SK-N-MC (cell line): ENCODE results near the gene BCL2L13.
"Not testable (repeated sequence)": the region's sequence is repeated elsewhere in the genome, so short reads cannot be mapped to it uniquely, and the experiment has no call there.

Experiments used
- DNase-seq: peaks from one replicate; pipeline ENCODE4 v3.0.0-alpha.2; 2011; ENCODE audit warnings: low read depth, low spot score
- H3K27ac ChIP-seq: fragments of 200-600 bp; sonication (generic); 2 replicates; pipeline ENCODE4 v1.5.1; 2016; ENCODE audit warnings: mixed run types
- H3K36me3 ChIP-seq: fragments of 200-600 bp; sonication (generic); 2 replicates; pipeline ENCODE4 v1.6.1; 2017; ENCODE audit warnings: antibody characterized with exemption, low read length, mixed read lengths; ENCODE audit not compliant: insufficient read depth
- H3K4me3 ChIP-seq: fragments of 200-600 bp; sonication (generic); 2 replicates; pipeline ENCODE4 v1.5.1; 2016
- H3K9ac ChIP-seq: fragments of 200-600 bp; sonication (generic); 2 replicates; pipeline ENCODE4 v1.8.0; 2017; ENCODE audit warnings: mixed run types, mixed read lengths; ENCODE audit not compliant: insufficient read length
- H3K9me3 ChIP-seq: fragments of 200-600 bp; sonication (generic); 2 replicates; pipeline ENCODE4 v1.6.1; 2017; ENCODE audit warnings: low read depth, mild to moderate bottlenecking, antibody characterized with exemption, low read length, moderate library complexity, mixed read lengths
- EZH2 ChIP-seq: fragments of 200-600 bp; sonication (generic); IDR thresholded peaks from one replicate; pipeline ENCODE4 v1.6.1; 2017; ENCODE audit warnings: antibody characterized with exemption
- FOXP2 ChIP-seq: optimal IDR thresholded peaks from 2 replicates; pipeline ENCODE3; 2011; ENCODE audit warnings: mild to moderate bottlenecking, moderate library complexity; ENCODE audit not compliant: insufficient read depth; ENCODE audit errors: extremely low read length, control extremely low read depth
- POLR2AphosphoS5 ChIP-seq: IDR thresholded peaks from 2 replicates; pipeline ENCODE4 v1.6.1; 2012; ENCODE audit warnings: mild to moderate bottlenecking, low read depth, low read length, borderline replicate concordance

Gene BCL2L13

GRCh38 chr22:17629641-17630040, 8.9 kb upstream of the BCL2L13 start:
- no peak overlapping the region; the same call in 1 of the 2 replicates for H3K27ac ChIP-seq
- H3K9ac ChIP-seq: peak overlapping the region; percentile 93
- H3K9me3 ChIP-seq: no peaks in the 10 kb centered on the region
- no peak for DNase-seq
- peak overlapping the region; percentile 99 for H3K4me3 ChIP-seq
- TF ChIP-seq EZH2: no peak
- no peak for TF ChIP-seq FOXP2
- TF ChIP-seq POLR2AphosphoS5: no peak
- H3K36me3 ChIP-seq: peaks cover 4% of the 10 kb centered on the region

GRCh38 chr22:17631076-17631565, 7.4 kb upstream of the BCL2L13 start:
- no peaks in the 10 kb centered on the region for H3K36me3 ChIP-seq
- no peaks in the 10 kb centered on the region for H3K9me3 ChIP-seq
- no peak overlapping the region for H3K9ac ChIP-seq
- H3K4me3 ChIP-seq: no peak overlapping the region
- TF ChIP-seq EZH2: no peak
- TF ChIP-seq FOXP2: no peak
- TF ChIP-seq POLR2AphosphoS5: no peak
- DNase-seq: no peak
- H3K27ac ChIP-seq: no peak overlapping the region

- no peak for DNase-seq
- no peaks in the 10 kb centered on the region for H3K9me3 ChIP-seq
- TF ChIP-seq FOXP2 (no peak), EZH2 (no peak), POLR2AphosphoS5 (no peak)
- peak overlapping the region; percentile 66; the same call in 1 of the 2 replicates for H3K27ac ChIP-seq
- H3K36me3 ChIP-seq: no peaks in the 10 kb centered on the region
- peak overlapping the region; percentile 48 for H3K9ac ChIP-seq
- H3K4me3 ChIP-seq: no peak overlapping the region
Measured at GRCh38 chr22:17633217-17633997, 5.2 kb upstream of the BCL2L13 start.

- no peaks in the 10 kb centered on the region for H3K9me3 ChIP-seq
- peak overlapping the region; percentile 5; the same call in 1 of the 2 replicates for H3K27ac ChIP-seq
- no peak overlapping the region for H3K4me3 ChIP-seq
- H3K36me3 ChIP-seq: no peaks in the 10 kb centered on the region
- no peak for DNase-seq
- TF ChIP-seq FOXP2 (no peak), EZH2 (no peak), POLR2AphosphoS5 (no peak)
- H3K9ac ChIP-seq: no peak overlapping the region
Measured at GRCh38 chr22:17633998-17634323, 4.6 kb upstream of the BCL2L13 start.

- TF ChIP-seq EZH2 (no peak), POLR2AphosphoS5 (no peak), FOXP2 (no peak)
- DNase-seq: no peak
- Histone ChIP-seq H3K27ac (no peak overlapping the region), H3K4me3 (no peak overlapping the region), H3K9me3 (no peaks in the 10 kb centered on the region), H3K9ac (no peak overlapping the region), H3K36me3 (no peaks in the 10 kb centered on the region)
Measured at GRCh38 chr22:17634696-17635095, 3.9 kb upstream of the BCL2L13 start.

GRCh38 chr22:17636850-17637249, 1.7 kb upstream of the BCL2L13 start:
- not testable (repeated sequence) for H3K27ac ChIP-seq, DNase-seq, H3K36me3 ChIP-seq, H3K4me3 ChIP-seq, H3K9me3 ChIP-seq, H3K9ac ChIP-seq

- TF ChIP-seq POLR2AphosphoS5 (no peak), EZH2 (no peak), FOXP2 (no peak)
- Histone ChIP-seq H3K36me3 (peaks cover 5% of the 10 kb centered on the region; the same call in 1 of the 2 replicates), H3K27ac (peak overlapping the region; percentile 90), H3K9me3 (no peaks in the 10 kb centered on the region), H3K4me3 (peak overlapping the region; percentile 91), H3K9ac (peak overlapping the region; percentile 92)
- DNase-seq: no peak
Measured at GRCh38 chr22:17637490-17638181, 921 bp upstream of the BCL2L13 start.

- H3K27ac ChIP-seq: peak overlapping the region; percentile 90
- H3K9me3 ChIP-seq: no peaks in the 10 kb centered on the region
- peaks cover 5% of the 10 kb centered on the region; the same call in 1 of the 2 replicates for H3K36me3 ChIP-seq
- peak overlapping the region; percentile 92 for H3K9ac ChIP-seq
- H3K4me3 ChIP-seq: peak overlapping the region; percentile 91
- no peak for DNase-seq
- TF ChIP-seq POLR2AphosphoS5: no peak
- no peak for TF ChIP-seq FOXP2
- no peak for TF ChIP-seq EZH2
Measured at GRCh38 chr22:17638182-17638431, 450 bp upstream of the BCL2L13 start.
